22Rv1 (cell line): Measurements from ENCODE around the gene PIRT.

Source experiments
- ZFX ChIP-seq: fragments of 450-650 bp; IDR thresholded peaks from 2 replicates; pipeline ENCODE4 v1.6.1; 2017; ENCODE audit warnings: antibody characterized with exemption, borderline replicate concordance
- TF ChIP-seq, protein P1 (sequence below): fragments of 450-650 bp; IDR thresholded peaks from 2 replicates; pipeline ENCODE4 v1.5.1; 2017; ENCODE audit warnings: mild to moderate bottlenecking

DNA sequence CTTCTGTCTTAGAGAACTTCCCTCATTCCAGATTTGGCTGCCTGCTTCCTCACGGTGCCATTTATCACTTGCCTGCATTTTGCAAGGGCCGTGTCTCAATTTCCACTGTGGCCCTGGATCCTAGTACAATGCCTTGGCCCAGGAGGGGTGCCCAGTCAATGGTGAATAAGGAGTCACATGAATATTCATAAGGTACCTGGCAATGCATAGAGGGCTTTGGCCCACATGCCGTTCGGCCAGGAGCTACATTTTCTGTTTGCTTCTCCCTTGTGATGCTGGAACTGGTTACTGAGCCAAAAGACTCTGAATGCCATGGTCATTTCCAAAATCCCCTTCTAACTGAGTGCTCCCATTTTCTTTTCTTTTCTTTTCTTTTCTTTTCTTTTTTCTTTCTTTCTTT, 4.8 kb upstream of the PIRT start:
- TF ChIP-seq, protein P1, sequence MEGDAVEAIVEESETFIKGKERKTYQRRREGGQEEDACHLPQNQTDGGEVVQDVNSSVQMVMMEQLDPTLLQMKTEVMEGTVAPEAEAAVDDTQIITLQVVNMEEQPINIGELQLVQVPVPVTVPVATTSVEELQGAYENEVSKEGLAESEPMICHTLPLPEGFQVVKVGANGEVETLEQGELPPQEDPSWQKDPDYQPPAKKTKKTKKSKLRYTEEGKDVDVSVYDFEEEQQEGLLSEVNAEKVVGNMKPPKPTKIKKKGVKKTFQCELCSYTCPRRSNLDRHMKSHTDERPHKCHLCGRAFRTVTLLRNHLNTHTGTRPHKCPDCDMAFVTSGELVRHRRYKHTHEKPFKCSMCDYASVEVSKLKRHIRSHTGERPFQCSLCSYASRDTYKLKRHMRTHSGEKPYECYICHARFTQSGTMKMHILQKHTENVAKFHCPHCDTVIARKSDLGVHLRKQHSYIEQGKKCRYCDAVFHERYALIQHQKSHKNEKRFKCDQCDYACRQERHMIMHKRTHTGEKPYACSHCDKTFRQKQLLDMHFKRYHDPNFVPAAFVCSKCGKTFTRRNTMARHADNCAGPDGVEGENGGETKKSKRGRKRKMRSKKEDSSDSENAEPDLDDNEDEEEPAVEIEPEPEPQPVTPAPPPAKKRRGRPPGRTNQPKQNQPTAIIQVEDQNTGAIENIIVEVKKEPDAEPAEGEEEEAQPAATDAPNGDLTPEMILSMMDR: no peak
- no peak for TF ChIP-seq ZFX
